Gastroesophageal sphincter (tissue), 3 donors: ENCODE data around the gene PPP3CB.

Source experiments
- CTCF ChIP-seq, 4 experiments: fragments of 200-600 bp in 2 of 4; fragments of 450-650 bp in 2 of 4; sonication (generic) in 1 of 4; IDR thresholded peaks; one replicate each; pipeline ENCODE4 v1.5.1; 2017 to 2019; ENCODE audit warnings: antibody characterized with exemption in 4 of 4, mild to moderate bottlenecking in 2 of 4, moderate library complexity in 2 of 4
- POLR2A ChIP-seq, 2 donors: fragments of 450-650 bp; IDR thresholded peaks; one replicate each; pipeline ENCODE4 v1.6.1; 2017; ENCODE audit warnings: antibody characterized with exemption in 2 of 2, mild to moderate bottlenecking in 2 of 2, moderate library complexity in 1 of 2

- TF ChIP-seq POLR2A (IDR thresholded peaks at IDR 0.05) (no peak), CTCF (IDR thresholded peaks at IDR 0.05) (no peak)
Observed at GRCh38 chr10:73388228-73388627, 107.6 kb downstream of the PPP3CB start.
